ENCODE measurements around the gene IGF1R. TPM values are rescaled to one million over a fixed set of nuclear protein-coding genes. Genes with fewer than 3 reads are reported as not detected.

IGF1R gene
- total and polyA plus RNA-seq, 2 donors (not counting 3 experiments of a cell fraction or from before 2014, with no cell fraction given), result 16.1 to 59.1 TPM

DNA sequence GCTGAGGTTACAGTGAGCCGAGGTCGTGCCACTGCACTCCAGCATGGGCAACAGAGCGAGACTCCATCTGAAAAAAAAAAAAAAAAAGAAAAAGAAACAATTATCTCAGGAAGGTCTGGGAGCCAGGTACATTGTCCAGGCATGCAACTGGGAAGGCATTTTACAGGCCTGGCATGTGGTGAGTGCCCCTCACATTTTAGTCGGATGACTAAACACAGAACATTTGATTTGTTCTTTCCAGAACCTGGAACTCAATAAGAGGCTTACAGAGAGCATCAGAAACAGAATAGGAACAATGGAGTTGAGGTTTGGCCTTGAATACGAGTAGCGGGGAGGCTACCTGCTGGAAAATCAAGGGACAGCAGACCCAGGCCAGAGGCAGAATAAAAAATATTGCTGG lies 33.7 kb upstream of the IGF1R start:
- no peak for FAIRE-seq
- no peak overlapping the region for H3K27ac ChIP-seq (ENCODE audit: insufficient read depth, low read depth, low read length)
- no peak overlapping the region for H2AFZ ChIP-seq (ENCODE audit: low read depth, low read length)
- H3K79me2 ChIP-seq (ENCODE audit: control insufficient read depth, insufficient read depth, low read length), result no peaks in the 10 kb centered on the region
- CTCF ChIA-PET, result interaction anchor here (0.5 to 1.4 kb wide), 2 partner anchors 47 to 96 kb away, joined by 3 to 4 read pairs; no protein-coding TSS in a partner anchor
- no peaks in the 10 kb centered on the region for H3K9me3 ChIP-seq (replicated peaks; ENCODE audit: control insufficient read depth, insufficient read depth, low read length)
- intact Hi-C loops (cut with micrococcal nuclease) (no loop called here), dilution Hi-C loops (cut with MboI; ENCODE audit: extremely low pct_ligation_motif_present, low sequenced_read_pairs) (no loop called here)
- TF ChIP-seq, protein P1, sequence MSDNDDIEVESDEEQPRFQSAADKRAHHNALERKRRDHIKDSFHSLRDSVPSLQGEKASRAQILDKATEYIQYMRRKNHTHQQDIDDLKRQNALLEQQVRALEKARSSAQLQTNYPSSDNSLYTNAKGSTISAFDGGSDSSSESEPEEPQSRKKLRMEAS (IDR thresholded peaks at IDR 0.05; ENCODE audit: insufficient read depth, insufficient read length), result no peak
- TF ChIP-seq JUN (IDR thresholded peaks at IDR 0.05; ENCODE audit: borderline replicate concordance, insufficient read depth, insufficient read length, low read depth) (no peak), EZH2 (IDR thresholded peaks at IDR 0.05; ENCODE audit: borderline replicate concordance, low read depth, low read length, severe bottlenecking) (no peak)
- H3K27me3 ChIP-seq (ENCODE audit: control insufficient read depth in 2 of 2, insufficient read depth in 2 of 2, low read length in 2 of 2), result peaks cover 0 to 3% of the 10 kb centered on the region in 2 experiments
- H4K20me1 ChIP-seq (replicated peaks; ENCODE audit: control insufficient read depth, extremely low read depth, insufficient read depth, low read length), result no peaks in the 10 kb centered on the region
- H3K4me1 ChIP-seq (ENCODE audit: control insufficient read depth, extremely low read depth, insufficient read depth, low read length), result no peaks in the 10 kb centered on the region
- no peaks in the 10 kb centered on the region for H3K9me1 ChIP-seq (replicated peaks; ENCODE audit: control insufficient read depth, extremely low read depth, insufficient read depth, low read length)
- DNase-seq (ENCODE audit: low read depth, low spot score), result no peak
- no peak overlapping the region for H3K4me3 ChIP-seq (replicated peaks in 1 of 3; ENCODE audit: insufficient read depth in 1 of 3, low read depth in 1 of 3, low read length in 3 of 3)
- H3K9ac ChIP-seq (replicated peaks; ENCODE audit: extremely low read depth, insufficient read depth, low read length), result no peak overlapping the region
- no peak overlapping the region for H3K4me2 ChIP-seq (ENCODE audit: insufficient read depth, low read length)
- POLR2A ChIA-PET, result no interaction called here
- no peaks in the 10 kb centered on the region for H3K36me3 ChIP-seq (ENCODE audit: control insufficient read depth in 2 of 2, extremely low read depth in 1 of 2, insufficient read depth in 2 of 2, low read length in 2 of 2)
- no TSS peak for BruUV-seq (replicated peaks)

GRCh38 chr15:98616397-98616796 lies 31.9 kb upstream of the IGF1R start:
- H4K20me1 ChIP-seq (replicated peaks; ENCODE audit: control insufficient read depth, extremely low read depth, insufficient read depth, low read length), result no peaks in the 10 kb centered on the region
- dilution Hi-C loops (cut with MboI; ENCODE audit: extremely low pct_ligation_motif_present, low sequenced_read_pairs), result no loop called here
- TF ChIP-seq POLR2AphosphoS5 (IDR thresholded peaks at IDR 0.05; ENCODE audit: insufficient read depth, low read depth, low read length) (no peak), JUN (IDR thresholded peaks at IDR 0.05; ENCODE audit: borderline replicate concordance, insufficient read depth, insufficient read length, low read depth) (no peak), GATA2 (IDR thresholded peaks at IDR 0.05; ENCODE audit: insufficient read depth, insufficient read length, low read depth, low read length) (no peak), CTCF (IDR thresholded peaks at IDR 0.05; ENCODE audit: extremely low read depth in 1 of 2, insufficient read depth in 1 of 2, low read depth in 1 of 2, low read length in 2 of 2) (no peak), MYC (IDR thresholded peaks at IDR 0.05; ENCODE audit: low read depth, low read length) (no peak), EZH2 (IDR thresholded peaks at IDR 0.05; ENCODE audit: borderline replicate concordance, low read depth, low read length, severe bottlenecking) (no peak), FOS (IDR thresholded peaks at IDR 0.05; ENCODE audit: borderline replicate concordance, insufficient read depth, low read length) (no peak), POLR2A (IDR thresholded peaks at IDR 0.05; ENCODE audit: low read depth, low read length) (no peak)
- TF ChIP-seq, protein P1 (IDR thresholded peaks at IDR 0.05; ENCODE audit: insufficient read depth, insufficient read length), result no peak
- no TSS peak for BruUV-seq (replicated peaks)
- H3K4me2 ChIP-seq (ENCODE audit: insufficient read depth, low read length), result no peak overlapping the region
- H3K79me2 ChIP-seq (ENCODE audit: control insufficient read depth, insufficient read depth, low read length), result no peaks in the 10 kb centered on the region
- DNase-seq (ENCODE audit: low read depth, low spot score), result no peak
- ChIA-PET POLR2A (no interaction called here), CTCF (no interaction called here)
- no peaks in the 10 kb centered on the region for H3K9me3 ChIP-seq (replicated peaks; ENCODE audit: control insufficient read depth, insufficient read depth, low read length)
- no peaks in the 10 kb centered on the region for H3K9me1 ChIP-seq (replicated peaks; ENCODE audit: control insufficient read depth, extremely low read depth, insufficient read depth, low read length)
- intact Hi-C loops (cut with micrococcal nuclease), result no loop called here
- H3K27me3 ChIP-seq (ENCODE audit: control insufficient read depth in 2 of 2, insufficient read depth in 2 of 2, low read length in 2 of 2), result peaks cover 5 to 14% of the 10 kb centered on the region in 2 experiments
- H3K27ac ChIP-seq (ENCODE audit: insufficient read depth, low read depth, low read length), result no peak overlapping the region
- H3K4me3 ChIP-seq (replicated peaks in 1 of 3; ENCODE audit: insufficient read depth in 1 of 3, low read depth in 1 of 3, low read length in 3 of 3), result no peak overlapping the region
- no peaks in the 10 kb centered on the region for H3K4me1 ChIP-seq (ENCODE audit: control insufficient read depth, extremely low read depth, insufficient read depth, low read length)
- no peak for FAIRE-seq
- H3K9ac ChIP-seq (replicated peaks; ENCODE audit: extremely low read depth, insufficient read depth, low read length), result no peak overlapping the region
- no peaks in the 10 kb centered on the region for H3K36me3 ChIP-seq (ENCODE audit: control insufficient read depth in 2 of 2, extremely low read depth in 1 of 2, insufficient read depth in 2 of 2, low read length in 2 of 2)
- H2AFZ ChIP-seq (ENCODE audit: low read depth, low read length), result no peak overlapping the region
